ENCODE data around the gene DNAJB12.

Gene DNAJB12

GRCh38 chr10:72291019-72291532 is 63.6 kb downstream of the DNAJB12 start:
- DNase-seq (ENCODE audit: low spot score), result no peak

- DNase-seq (ENCODE audit: low spot score), result no peak
These were observed 68.7 kb downstream of the DNAJB12 start for GRCh38 chr10:72285972-72286521.

- no peak for DNase-seq (ENCODE audit: low spot score)
These were observed 71.6 kb downstream of the DNAJB12 start for GRCh38 chr10:72283131-72283530.
